ENCODE measurements around the gene TDRD3. TPM values are rescaled to one million over a fixed set of nuclear protein-coding genes. Genes with fewer than 3 reads are reported as not detected.
"Not testable (repeated sequence)": the region's sequence is repeated elsewhere in the genome, so short reads cannot be mapped to it uniquely, and the experiment has no call there.

Gene TDRD3
- 10 to 100 TPM in 2 of 3 donors, 1 to 10 TPM in 1; 8.3 to 12.8 (median 10.5) TPM for polyA plus RNA-seq

DNA sequence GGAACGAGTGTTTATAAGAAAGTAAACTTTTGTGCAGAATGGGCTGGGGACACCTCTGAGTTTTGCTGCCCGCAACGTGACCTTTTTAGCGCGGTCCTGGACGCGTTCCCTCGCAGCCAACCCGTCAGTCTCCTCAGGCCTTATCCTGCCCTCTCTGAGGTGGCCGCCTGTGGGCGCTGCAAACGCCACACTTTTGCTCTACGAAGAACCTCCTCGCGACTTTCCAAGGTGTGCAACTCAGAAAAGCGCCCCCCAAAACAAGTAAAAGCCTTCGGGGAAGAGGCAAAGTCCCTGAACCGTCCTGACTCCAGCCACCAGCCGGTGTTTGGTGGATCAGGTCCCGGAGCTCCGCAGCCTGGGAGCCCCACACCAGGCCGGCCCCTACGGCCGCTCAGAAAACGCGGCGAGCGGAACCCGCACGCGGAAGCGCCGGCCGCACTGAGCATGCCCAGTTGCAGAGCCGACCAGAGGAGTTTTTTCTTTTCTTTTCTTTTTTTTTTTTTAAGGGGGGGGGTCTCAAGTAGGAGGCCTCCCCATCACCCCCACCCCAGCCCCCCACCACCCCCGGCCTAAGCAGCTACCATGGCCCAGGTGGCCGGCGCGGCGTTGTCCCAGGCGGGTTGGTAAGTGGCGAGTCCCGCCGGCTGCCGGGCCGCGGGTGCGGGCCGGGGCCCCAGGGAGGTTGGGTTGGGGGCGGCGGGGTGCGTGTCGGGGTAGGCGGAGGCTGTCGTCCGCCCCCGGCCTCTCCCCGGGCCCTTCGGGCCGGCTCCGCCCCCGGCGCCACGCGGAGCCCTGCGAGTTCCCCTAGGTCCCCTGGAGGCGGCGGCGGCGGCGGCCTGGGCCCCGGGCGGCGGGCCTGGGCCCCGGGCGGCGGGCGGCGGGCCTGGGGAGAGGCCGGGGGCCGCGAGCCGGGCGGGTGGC lies at the start of gene TDRD3:
TSS of gene TDRD3 (plus strand) at position 438 of the 921 bp plus-strand sequence. CDS start at position 583, 145 bp downstream.
- 0 to 1% (median 0%) methylated on average over 57 to 80 of the region's 84 CpGs for WGBS, 3 donors
- H3K27ac ChIP-seq (ENCODE audit: low read depth, low read length): peak within 1 kb of the TSS; percentile 14

DNA sequence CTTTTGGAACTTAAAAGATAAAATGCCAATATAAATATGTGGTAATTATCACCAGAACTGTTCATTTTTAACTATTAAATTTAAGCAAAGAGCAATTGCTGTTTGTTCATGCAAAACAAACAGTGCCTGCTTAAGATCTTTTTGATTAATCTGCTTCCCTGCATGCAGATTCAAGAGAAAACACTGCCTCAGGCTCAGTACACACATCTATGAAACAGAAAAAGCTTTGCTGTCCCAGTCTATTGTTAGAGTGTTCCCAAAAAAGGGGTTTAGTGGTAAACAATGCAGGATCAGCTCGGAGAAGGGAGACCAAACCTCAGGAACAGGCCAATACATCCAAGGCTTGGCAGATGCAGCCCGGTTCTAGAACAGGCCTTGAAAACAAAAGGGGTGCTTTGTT lies 49.3 kb upstream of the TDRD3 start:
- 37 to 87% (median 83%) methylated on average over 2 of the region's 2 CpGs for WGBS, 3 donors
- no peak overlapping the region for H3K27ac ChIP-seq (ENCODE audit: low read depth, low read length)

DNA sequence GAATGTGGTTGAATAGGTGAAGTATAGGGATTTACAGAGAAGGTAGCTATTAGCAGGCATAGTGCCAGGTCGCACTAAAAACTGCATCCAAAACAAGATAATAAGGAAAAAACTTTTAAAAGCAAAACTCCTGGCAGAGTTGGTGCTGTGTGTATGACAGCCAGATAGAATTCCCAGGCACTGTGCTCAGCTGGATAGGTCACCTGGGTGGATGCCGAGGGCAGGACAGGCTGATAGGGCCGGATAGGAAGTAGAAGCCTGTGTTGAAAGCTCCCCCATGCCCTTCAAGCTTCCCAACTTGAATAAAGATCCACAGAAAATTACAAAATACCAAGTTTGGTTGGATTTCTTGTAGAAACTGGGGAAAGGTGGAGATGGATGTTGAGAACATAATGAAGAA lies 48.9 kb upstream of the TDRD3 start:
- no peak overlapping the region for H3K27ac ChIP-seq (ENCODE audit: low read depth, low read length)
- 40 to 85% (median 68%) methylated on average over 3 of the region's 3 CpGs for WGBS, 3 donors

DNA sequence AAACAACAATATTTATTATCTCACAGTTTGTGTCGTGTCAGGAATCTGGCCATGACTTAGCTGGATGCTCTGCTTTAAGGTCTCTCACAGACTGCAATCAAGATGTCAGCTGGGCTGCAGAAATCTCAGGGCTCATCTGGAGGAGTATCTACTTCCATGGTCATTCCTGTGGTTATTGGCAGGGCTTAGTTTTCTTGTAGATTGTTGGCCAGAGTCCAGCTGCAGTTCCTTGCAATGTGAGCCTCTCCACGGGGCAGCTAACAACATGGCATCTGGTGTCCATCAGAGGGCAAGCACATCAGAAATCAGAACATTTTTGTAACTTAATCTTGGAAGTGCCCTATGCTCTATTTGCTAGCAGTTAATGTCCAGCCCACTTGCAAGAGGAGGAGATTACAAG lies 45.7 kb upstream of the TDRD3 start:
- H3K27ac ChIP-seq (ENCODE audit: low read depth, low read length): no peak overlapping the region
- 43 to 53% (median 51%) methylated on average over 2 of the region's 2 CpGs for WGBS, 3 donors

DNA sequence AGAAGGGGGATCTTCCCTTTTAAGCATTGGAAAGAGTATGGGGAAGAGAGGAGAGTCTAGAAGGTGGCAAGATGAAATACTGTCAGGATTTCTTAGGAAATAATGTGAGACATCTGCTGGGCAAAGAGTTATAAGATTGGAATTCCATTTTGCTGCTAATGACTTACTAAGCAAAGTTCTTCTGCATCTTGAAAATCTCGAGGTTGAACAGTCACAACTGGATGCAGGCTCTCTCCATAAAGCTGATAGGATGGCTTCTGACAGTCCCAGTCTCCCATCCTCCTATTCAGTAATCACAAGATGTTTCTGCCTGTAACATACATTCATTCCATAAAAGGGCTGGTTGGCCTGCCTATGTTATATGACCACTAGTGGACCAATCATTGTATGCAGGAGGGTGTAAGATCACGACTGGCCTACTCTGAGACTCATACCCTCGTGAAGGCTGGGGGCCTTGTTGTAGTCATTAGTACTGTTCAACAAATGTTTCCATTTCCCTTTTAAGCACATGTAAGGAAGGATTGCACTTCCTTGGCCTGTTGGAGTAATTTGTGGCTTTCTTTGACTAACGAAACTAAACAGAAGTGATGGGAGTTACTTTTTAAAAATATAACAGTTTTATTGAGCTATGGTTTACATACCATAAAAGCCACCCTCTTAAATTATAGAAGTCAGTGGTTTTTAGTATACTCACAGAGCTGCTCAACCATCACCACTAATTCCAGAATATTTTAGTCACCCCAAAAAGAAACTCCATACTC lies 45.0 kb upstream of the TDRD3 start:
- no peak overlapping the region for H3K27ac ChIP-seq (ENCODE audit: low read depth, low read length)
- 58 to 73% (median 59%) methylated on average over 4 of the region's 4 CpGs for WGBS, 3 donors

DNA sequence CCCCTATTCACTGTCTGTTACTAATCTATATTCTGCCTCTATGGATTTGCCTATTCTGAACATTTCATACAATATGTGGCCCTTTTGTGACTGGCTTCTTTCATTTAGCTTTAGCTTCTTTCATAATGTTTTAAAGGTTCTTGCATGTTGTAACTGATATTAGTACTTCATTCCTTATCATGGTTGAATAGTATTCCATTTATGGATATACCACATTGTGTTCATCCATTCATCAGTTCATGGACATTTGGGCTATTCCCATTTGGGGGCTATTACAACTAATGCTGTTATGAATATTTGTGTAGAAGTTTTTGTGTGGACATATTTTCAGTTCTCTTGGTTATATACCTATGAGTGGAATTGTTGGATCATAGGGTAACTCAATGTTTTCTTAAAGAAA lies 44.4 kb upstream of the TDRD3 start:
- H3K27ac ChIP-seq (ENCODE audit: low read depth, low read length): no peak overlapping the region

DNA sequence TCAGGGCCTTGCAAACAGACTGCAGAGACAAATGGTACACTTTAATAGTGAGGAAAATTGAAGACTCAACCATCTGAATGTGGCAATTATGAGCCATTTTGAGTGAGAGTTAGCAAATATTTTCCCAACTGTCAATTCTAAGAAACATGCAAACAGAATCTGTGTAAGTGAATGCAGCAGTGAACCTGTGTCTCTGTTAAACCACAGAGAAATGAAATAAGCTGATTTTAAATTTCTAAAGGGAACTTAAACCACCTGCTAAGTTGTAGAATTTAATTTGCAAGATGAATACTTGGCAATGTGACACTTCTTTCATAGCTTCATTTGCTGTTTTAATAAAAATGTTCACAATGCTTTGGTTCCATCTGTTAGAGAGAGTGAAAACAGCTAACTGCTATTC lies 42.0 kb upstream of the TDRD3 start:
- H3K27ac ChIP-seq (ENCODE audit: low read depth, low read length): no peak overlapping the region

DNA sequence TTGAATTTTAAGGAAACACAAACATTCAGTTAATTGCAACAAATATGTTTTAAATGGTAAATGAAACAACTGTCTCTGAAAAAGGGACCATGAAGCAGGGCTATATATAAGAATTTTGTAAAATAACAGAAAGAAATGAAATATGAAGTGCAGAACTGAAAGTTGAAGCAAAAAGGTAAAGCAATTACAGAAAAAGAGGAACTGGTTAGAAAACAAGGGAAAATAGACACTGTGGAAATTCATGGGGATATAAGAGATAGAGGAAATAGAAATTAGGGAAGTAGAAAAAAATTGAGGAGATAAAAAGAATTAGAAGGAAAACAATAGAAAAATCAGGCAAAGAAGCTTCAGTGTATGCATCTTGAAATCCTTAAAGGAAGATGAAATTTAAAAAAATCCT lies 40.0 kb upstream of the TDRD3 start:
- H3K27ac ChIP-seq (ENCODE audit: low read depth, low read length): no peak overlapping the region

DNA sequence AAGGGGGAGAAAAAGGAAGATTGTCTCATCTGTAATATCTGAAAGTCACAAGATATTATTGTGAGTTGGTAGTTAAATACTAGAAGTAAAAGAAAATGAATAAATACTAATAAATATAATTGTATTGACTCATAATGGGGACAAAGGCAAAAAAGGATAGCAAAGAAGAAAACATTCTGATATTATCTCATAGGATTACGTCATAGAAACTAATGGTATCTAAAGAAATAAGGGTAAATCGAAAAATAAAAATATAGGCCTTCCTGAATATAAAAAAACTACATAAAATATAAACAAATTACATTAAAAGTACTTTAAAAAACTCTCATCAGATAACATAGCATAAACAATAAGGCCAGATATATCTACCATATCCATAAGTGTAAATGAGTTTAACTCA lies 38.6 kb upstream of the TDRD3 start:
- WGBS, 3 donors: 89 to 94% (median 92%) methylated on average over 2 of the region's 2 CpGs
- no peak overlapping the region for H3K27ac ChIP-seq (ENCODE audit: low read depth, low read length)

DNA sequence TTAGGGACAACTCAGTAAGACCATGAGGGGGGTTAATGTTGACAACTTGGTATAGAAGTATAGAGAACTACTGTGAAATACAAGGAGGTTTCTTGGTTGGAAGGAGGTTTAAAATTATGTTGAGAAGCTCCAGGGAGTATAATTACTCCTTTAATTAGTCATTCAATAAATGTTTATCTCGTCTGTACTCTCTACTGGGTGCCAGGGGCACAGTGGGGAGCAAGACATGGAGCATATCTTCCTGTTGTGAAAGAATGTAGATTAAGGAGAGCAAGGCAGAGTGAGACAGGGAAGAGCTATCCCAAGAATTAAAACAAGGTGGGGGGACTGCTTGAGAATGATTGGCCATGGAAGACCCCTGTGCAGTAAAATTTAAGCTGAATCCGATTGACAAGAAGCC lies 33.7 kb upstream of the TDRD3 start:
- WGBS, 3 donors: 65 to 74% (median 70%) methylated on average over 2 of the region's 2 CpGs
- H3K27ac ChIP-seq (ENCODE audit: low read depth, low read length): no peak overlapping the region

DNA sequence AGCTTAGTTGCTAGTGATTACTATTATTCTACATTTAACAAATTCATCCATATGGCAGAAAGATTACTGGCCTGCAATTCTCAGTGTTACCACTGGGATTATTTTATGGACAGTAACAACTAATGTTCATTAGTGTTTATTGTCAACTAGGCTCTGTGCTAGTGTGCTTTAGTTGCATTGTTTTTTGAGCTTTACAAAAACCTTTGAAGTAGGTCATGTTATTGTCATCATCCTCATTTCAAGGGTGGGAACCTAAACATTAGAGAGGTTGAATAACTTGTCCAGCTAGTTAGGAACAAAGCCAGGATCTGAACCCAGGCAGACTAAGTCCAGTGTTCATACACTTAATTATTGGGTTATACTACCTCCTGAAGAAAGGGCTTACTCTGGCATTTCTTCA lies 27.8 kb upstream of the TDRD3 start:
- H3K27ac ChIP-seq (ENCODE audit: low read depth, low read length): no peak overlapping the region

DNA sequence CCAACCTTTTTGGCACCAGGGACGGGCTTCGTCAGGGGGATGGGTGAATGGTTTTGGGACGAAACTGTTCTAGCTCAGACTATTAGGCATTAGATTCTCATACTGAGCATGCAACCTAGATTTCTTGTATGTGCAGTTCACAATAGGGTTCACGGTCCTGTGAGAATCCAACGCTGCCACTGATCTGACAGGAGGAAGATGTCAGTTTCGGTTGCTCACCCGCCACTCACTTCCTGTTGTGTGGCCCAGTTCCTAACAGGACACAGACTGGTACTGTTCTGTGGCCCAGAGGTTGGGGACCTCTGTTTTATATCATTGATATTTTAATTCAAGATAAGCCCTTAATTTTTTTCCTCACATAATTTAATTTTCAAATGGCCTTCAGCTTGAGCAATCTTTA lies 26.7 kb upstream of the TDRD3 start:
- H3K27ac ChIP-seq (ENCODE audit: low read depth, low read length): no peak overlapping the region
- WGBS, 3 donors: 75 to 91% (median 83%) methylated on average over 7 of the region's 7 CpGs

DNA sequence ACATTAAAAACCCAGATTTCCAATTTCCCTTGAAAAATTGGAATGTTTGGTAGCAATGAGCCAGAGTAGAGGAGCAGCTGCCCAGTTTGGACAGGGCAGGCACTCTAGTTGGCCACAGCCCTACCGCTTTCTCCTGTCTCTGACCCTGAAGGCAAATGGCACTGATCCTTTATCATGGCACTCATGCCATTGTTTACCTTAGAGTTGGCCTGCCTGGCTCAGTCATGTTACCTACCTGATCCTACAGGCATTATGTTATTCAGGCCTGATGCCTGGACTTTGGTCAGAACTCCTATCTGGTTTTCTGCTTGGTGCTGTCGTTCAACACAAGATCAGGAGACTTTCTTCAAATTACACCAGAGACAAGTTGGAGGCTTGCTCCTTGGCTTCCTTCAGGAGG lies 24.9 kb upstream of the TDRD3 start:
- no peak overlapping the region for H3K27ac ChIP-seq (ENCODE audit: low read depth, low read length)
- 33 to 98% (median 97%) methylated on average over 2 of the region's 2 CpGs for WGBS, 3 donors

DNA sequence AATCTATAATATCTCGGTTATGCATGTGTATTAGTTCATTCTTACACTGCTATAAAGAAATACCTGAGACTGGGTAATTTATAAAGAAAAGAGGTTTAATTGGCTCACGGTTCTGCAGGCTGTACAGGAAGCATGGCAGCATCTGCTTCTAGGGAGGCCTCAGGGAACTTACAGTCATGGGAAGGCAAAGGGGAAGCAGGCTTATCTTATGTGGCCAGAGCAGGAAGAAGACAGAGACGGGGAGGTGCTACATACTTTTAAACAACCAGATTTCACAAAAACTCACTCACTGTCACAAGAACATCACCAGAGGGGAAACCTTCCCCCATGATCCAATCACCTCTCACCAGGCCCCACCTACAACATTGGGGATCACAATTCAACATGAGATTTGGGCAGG lies 17.7 kb upstream of the TDRD3 start:
- 65 to 93% (median 68%) methylated on average over 3 of the region's 3 CpGs for WGBS, 3 donors
- H3K27ac ChIP-seq (ENCODE audit: low read depth, low read length): not testable (repeated sequence)

DNA sequence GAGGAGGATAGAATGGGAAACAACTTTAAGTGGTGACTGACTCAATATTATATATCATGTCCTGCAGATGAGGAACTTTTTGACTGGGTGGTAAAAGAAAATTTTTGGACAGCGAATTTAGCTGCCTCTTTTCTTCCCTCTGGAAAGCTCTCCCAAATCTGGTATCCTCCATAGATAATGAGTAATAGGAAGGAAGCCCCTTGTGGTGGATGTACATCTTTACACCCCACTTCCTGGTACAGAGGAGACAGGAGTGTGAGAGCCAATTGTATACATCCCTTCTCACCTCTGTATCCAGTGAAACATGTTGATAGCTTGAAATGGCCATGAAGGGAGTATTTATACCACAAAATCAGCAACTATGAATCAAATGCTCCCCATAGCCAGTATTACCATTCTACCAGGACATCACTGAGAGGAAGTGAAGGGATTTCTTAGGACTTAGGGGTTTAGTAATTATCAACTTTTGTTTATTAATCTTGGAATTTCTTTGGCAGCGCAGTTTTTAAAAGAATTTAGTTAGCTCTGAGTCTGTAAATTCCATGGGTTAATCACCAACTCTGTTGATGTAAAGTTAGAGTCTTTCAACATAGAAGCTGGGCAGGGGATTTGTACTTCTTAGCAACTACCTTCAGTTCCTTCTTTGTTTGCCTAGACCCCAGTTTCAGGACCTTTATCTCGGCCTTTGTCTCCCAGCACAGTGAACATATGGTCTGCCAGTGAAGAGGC lies 17.0 kb upstream of the TDRD3 start:
- H3K27ac ChIP-seq (ENCODE audit: low read depth, low read length): no peak overlapping the region
- 81 to 90% (median 88%) methylated on average over 3 of the region's 3 CpGs for WGBS, 3 donors

DNA sequence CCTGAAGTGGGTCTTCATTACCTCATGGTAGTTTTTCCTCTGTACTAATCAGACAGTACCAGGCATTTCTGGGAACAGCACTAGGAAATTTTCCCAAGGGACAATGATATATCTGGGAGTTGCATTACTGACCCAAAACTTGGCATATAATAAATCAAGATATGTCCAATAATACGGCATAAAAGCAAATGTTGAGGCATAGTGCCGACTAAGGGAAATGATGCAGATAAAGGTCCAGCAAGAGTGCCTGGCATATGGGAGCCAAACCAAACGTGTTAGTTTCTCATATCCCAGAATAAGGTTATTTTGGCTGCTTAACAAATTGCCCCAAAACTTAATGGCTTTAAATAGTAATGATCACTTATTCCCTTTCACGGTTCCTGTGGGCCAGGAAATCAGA lies 12.1 kb upstream of the TDRD3 start:
- 65 to 70% (median 67%) methylated on average over 4 of the region's 4 CpGs for WGBS, 3 donors
- no peak overlapping the region for H3K27ac ChIP-seq (ENCODE audit: low read depth, low read length)

DNA sequence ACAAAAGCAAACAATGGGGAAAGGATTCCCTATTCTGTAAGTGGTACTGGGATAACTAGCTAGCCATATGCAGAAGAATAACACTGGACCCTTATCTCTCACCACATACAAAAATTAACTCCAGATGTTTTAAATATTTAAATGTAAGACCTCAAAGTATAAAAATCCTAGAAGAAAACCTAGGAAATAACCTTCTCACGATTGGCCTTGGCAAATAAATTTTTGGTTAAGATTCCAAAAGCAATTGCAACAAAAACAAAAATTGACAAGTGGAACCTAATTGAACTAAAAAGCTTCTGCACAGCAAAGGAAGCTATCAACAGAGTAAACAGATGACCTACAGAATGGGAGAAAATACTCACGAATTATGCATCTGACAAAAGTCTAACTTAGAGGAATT lies 10.8 kb upstream of the TDRD3 start:
- WGBS, 3 donors: 68 to 81% (median 78%) methylated on average over 2 of the region's 2 CpGs
- H3K27ac ChIP-seq (ENCODE audit: low read depth, low read length): no peak overlapping the region

DNA sequence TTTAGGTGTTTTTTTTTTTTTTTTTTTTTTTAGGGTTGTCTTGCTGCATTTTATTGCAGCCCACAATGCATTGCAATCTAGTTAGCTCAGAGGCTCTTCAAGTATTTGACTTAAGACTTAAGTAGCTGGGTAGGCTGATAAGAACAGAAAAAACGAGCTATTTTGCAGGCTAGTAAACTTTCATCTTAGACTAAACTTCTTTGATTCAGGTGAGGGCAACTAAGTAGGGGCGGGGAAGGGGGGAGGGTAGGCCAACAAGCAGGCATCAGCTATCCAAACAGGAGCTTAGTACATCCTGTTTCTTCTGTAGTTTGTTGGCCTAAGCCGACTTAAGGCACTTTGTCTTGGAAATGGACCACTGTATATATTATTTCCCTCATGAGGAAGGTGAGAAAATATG lies 4.9 kb upstream of the TDRD3 start:
- no peak overlapping the region for H3K27ac ChIP-seq (ENCODE audit: low read depth, low read length)
- WGBS, 3 donors: 38 to 74% (median 63%) methylated on average over 3 of the region's 3 CpGs

Measured in adipose tissue (tissue), 3 donors.